Pancreas (tissue), 10 donors: ENCODE results near the gene DTNA. TPM values are rescaled to one million over a fixed set of nuclear protein-coding genes. Genes with fewer than 3 reads are reported as not detected.

Experiments used
- ATAC-seq, 4 donors: fragments of 200-7000 bp; cut with Tn5 transposase; one replicate each; pipeline versions ENCODE4 v1.8.0 to v1.9.1; 2020; ENCODE audit warnings: mild to moderate bottlenecking in 4 of 4, moderate library complexity in 4 of 4
- DNase-seq, 6 donors: peaks; one replicate each; pipeline ENCODE4 v3.0.0-alpha.2; 2020
- FAIRE-seq: peaks from 2 replicates; lab custom pipeline; 2012; peaks lifted over from hg19 to GRCh38; lab: Jason Lieb, UNC
- H3K27ac ChIP-seq, 4 donors: fragments of 200-600 bp; sonication (generic); 1 replicate in 3 of 4; 2 replicates in 1 of 4; pipeline versions ENCODE4 v1.5.0 to v1.8.0; 2020
- H3K27me3 ChIP-seq, 4 donors: fragments of 200-600 bp; one replicate each; pipeline ENCODE4 v1.8.0; 2021
- H3K36me3 ChIP-seq, 3 donors: fragments of 200-600 bp; sonication (generic) in 1 of 3; one replicate each; pipeline versions ENCODE4 v1.5.0 to v1.8.0; 2020 to 2021
- H3K4me1 ChIP-seq, 3 donors: fragments of 200-600 bp; one replicate each; pipeline ENCODE4 v1.8.0; 2021
- H3K4me3 ChIP-seq, 4 donors: fragments of 200-600 bp; sonication (generic) in 2 of 4; one replicate each; pipeline versions ENCODE4 v1.5.0 to v1.8.0; 2020 to 2021
- H3K9me3 ChIP-seq, 4 donors: fragments of 200-600 bp; one replicate each; pipeline ENCODE4 v1.8.0; 2021
- CTCF ChIP-seq, 4 donors: fragments of 200-600 bp; sonication (generic) in 3 of 4; IDR thresholded peaks; one replicate each; pipeline versions ENCODE4 v1.5.0 to v1.8.0; 2021; ENCODE audit warnings: antibody characterized with exemption in 4 of 4
- WGBS, 2 donors: extraction: QIAGEN DNeasy Blood & Tissue Kit; methylation state at CpG; one replicate each; pipeline ENCODE4 v1.1.7; 2013; 5-methylcytosine and 5-hydroxymethylcytosine counted together
- intact Hi-C, 3 donors: fragments of 100-400 bp; cut with DNase I; formaldehyde crosslinking; loops; one replicate each; pipeline versions ENCODE4 v1.11.1 to v1.14.2; 2022
- polyA plus RNA-seq, 2 donors: library from polyadenylated mRNA; stranded (reverse); fragments of 200-250 nt; gene quantifications; one replicate each; pipeline ENCODE4 v1.2.3, GENCODE V29; 2013
- total RNA-seq, 6 donors: library from RNA; stranded (reverse); fragmentation: NEBNext Ultra II Directional in 4 of 6; extraction: Animal tissue kit (Norgen Biotek cat#: 25700) in 4 of 6; gene quantifications; one replicate each; pipeline versions ENCODE4 v1.2.1 to v1.2.4, GENCODE V29; 2021 to 2023
- donor health status: healthy with polysubstance abuse.
- donor health status: DM: no; HTN: no; CAD: no; lungs with moderate emphysema.
- donor health status: DM: no; HTN: no; CAD: no.
- donor health status: control.
- donor health status: control.
- donor health status: Bipolar disorder and iron deficiency.
- donor health status: DM: yes; HTN: yes; CAD: no.
- donor health status: DM: no; HTN: no; CAD: no.
- donor health status: DM: no; HTN: no; CAD: no.
- donor health status: DM: yes; HTN: yes; CAD: no.

The DTNA gene
- total and polyA plus RNA-seq, 8 donors: 15.3 to 37.5 (median 26.4) TPM

- no peak for FAIRE-seq
- H3K27me3 ChIP-seq: no peaks in the 10 kb centered on the region
- peak in 1 of 4 donors; percentile 41 for ATAC-seq
- DNase-seq: no peak
- H3K4me3 ChIP-seq: no peak overlapping the region
- no peak for TF ChIP-seq CTCF (IDR thresholded peaks at IDR 0.05)
- no peaks in the 10 kb centered on the region for H3K4me1 ChIP-seq
- H3K36me3 ChIP-seq: peaks cover 0 to 4% (median 0%) of the 10 kb centered on the region in 3 donors
- intact Hi-C loops: no loop called here
- no peaks in the 10 kb centered on the region for H3K9me3 ChIP-seq
- 77 to 86% methylated on average over 5 of the region's 5 CpGs for WGBS, 2 donors
- no peak overlapping the region for H3K27ac ChIP-seq
Measured at GRCh38 chr18:34844732-34845459, 134.8 kb downstream of the DTNA start.

GRCh38 chr18:34847408-34847807 is 137.3 kb downstream of the DTNA start:
- no peaks in the 10 kb centered on the region for H3K27me3 ChIP-seq
- no peaks in the 10 kb centered on the region for H3K9me3 ChIP-seq
- ATAC-seq: no peak
- H3K4me1 ChIP-seq: no peaks in the 10 kb centered on the region
- intact Hi-C loops: no loop called here
- H3K36me3 ChIP-seq: peaks cover 0 to 4% (median 3%) of the 10 kb centered on the region in 3 donors
- no peak overlapping the region for H3K4me3 ChIP-seq
- DNase-seq: no peak
- TF ChIP-seq CTCF (IDR thresholded peaks at IDR 0.05): no peak
- FAIRE-seq: no peak
- H3K27ac ChIP-seq: no peak overlapping the region

GRCh38 chr18:34848156-34848555 is 138.1 kb downstream of the DTNA start:
- no peak overlapping the region for H3K27ac ChIP-seq
- WGBS, 2 donors: 92 to 93% methylated on average over 5 of the region's 5 CpGs

GRCh38 chr18:34848695-34849094 is 138.6 kb downstream of the DTNA start:
- WGBS, 2 donors: 91 to 92% methylated on average over 3 of the region's 3 CpGs
- no peak overlapping the region for H3K4me3 ChIP-seq
- intact Hi-C loops: no loop called here
- peaks cover 0 to 4% (median 3%) of the 10 kb centered on the region in 3 donors for H3K36me3 ChIP-seq
- ATAC-seq (no peak), DNase-seq (no peak), FAIRE-seq (no peak)
- H3K4me1 ChIP-seq: no peaks in the 10 kb centered on the region
- no peak overlapping the region for H3K27ac ChIP-seq
- no peaks in the 10 kb centered on the region for H3K9me3 ChIP-seq
- TF ChIP-seq CTCF (IDR thresholded peaks at IDR 0.05): no peak
- H3K27me3 ChIP-seq: no peaks in the 10 kb centered on the region

More at GRCh38 chr18:34848156-34848555, 138.1 kb downstream of the DTNA start:
- H3K4me1 ChIP-seq: no peaks in the 10 kb centered on the region
- FAIRE-seq: no peak
- no peak for TF ChIP-seq CTCF (IDR thresholded peaks at IDR 0.05)
- H3K4me3 ChIP-seq: no peak overlapping the region
- no peaks in the 10 kb centered on the region for H3K27me3 ChIP-seq
- intact Hi-C loops: no loop called here
- DNase-seq: no peak
- H3K9me3 ChIP-seq: no peaks in the 10 kb centered on the region
- peaks cover 0 to 4% (median 3%) of the 10 kb centered on the region in 3 donors for H3K36me3 ChIP-seq
- no peak for ATAC-seq

GRCh38 chr18:34857320-34857719 is 147.2 kb downstream of the DTNA start:
- H3K36me3 ChIP-seq: peaks cover 0 to 6% (median 0%) of the 10 kb centered on the region in 3 donors

More at GRCh38 chr18:34857320-34857719, 147.2 kb downstream of the DTNA start:
- no peak for FAIRE-seq
- no peak for ATAC-seq
- Histone ChIP-seq H3K27ac (no peak overlapping the region), H3K4me3 (no peak overlapping the region), H3K9me3 (no peaks in the 10 kb centered on the region), H3K27me3 (no peaks in the 10 kb centered on the region), H3K4me1 (no peaks in the 10 kb centered on the region)
- TF ChIP-seq CTCF (IDR thresholded peaks at IDR 0.05): no peak
- intact Hi-C loops: no loop called here
- WGBS, 2 donors: 92 to 94% methylated on average over 3 of the region's 3 CpGs
- DNase-seq: no peak
